Prostate gland (tissue), 2 donors: ENCODE measurements around the gene POMC. TPM values are rescaled to one million over a fixed set of nuclear protein-coding genes. Genes with fewer than 3 reads are reported as not detected.
"Not testable (repeated sequence)": the region's sequence is repeated elsewhere in the genome, so short reads cannot be mapped to it uniquely, and the experiment has no call there.

Experiments used
- DNase-seq: peaks from one replicate; pipeline ENCODE4 v3.0.0-alpha.2; 2019; ENCODE audit warnings: low spot score
- H3K27ac ChIP-seq, 2 donors: fragments of 200-600 bp; sonication (generic); 2 replicates each; pipeline ENCODE4 v1.5.1; 2017 to 2019
- H3K27me3 ChIP-seq: fragments of 200-600 bp; sonication (generic); replicated peaks from 2 replicates; pipeline ENCODE4 v1.5.1; 2019; ENCODE audit not compliant: insufficient read depth
- H3K36me3 ChIP-seq, 2 donors: fragments of 200-600 bp; sonication (generic); 1 replicate in 1 of 2; 2 replicates in 1 of 2; pipeline versions ENCODE4 v1.5.1 to v1.8.1; 2017 to 2019
- H3K4me1 ChIP-seq: fragments of 200-600 bp; sonication (generic); replicated peaks from 2 replicates; pipeline ENCODE4 v1.5.1; 2019
- H3K4me3 ChIP-seq, 2 donors: fragments of 200-600 bp; sonication (generic); 2 replicates each; pipeline ENCODE4 v1.5.1; 2017 to 2019
- H3K9me3 ChIP-seq: fragments of 200-600 bp; sonication (generic); 2 replicates; pipeline ENCODE4 v1.5.1; 2017
- CTCF ChIP-seq, 4 experiments: fragments of 200-600 bp in 2 of 4; fragments of 450-650 bp in 2 of 4; sonication (generic) in 2 of 4; IDR thresholded peaks; 1 replicate in 3 of 4; 2 replicates in 1 of 4; pipeline ENCODE4 v1.5.1; 2016 to 2019; ENCODE audit warnings: antibody characterized with exemption in 4 of 4, mild to moderate bottlenecking in 2 of 4, moderate library complexity in 2 of 4
- POLR2A ChIP-seq: fragments of 450-650 bp; IDR thresholded peaks from one replicate; pipeline ENCODE4 v1.6.1; 2016; ENCODE audit warnings: antibody characterized with exemption, mild to moderate bottlenecking
- POLR2AphosphoS5 ChIP-seq: sonication (generic); formaldehyde crosslinking; IDR thresholded peaks from one replicate; pipeline ENCODE4 v1.6.1; 2017; ENCODE audit warnings: antibody characterized with exemption
- WGBS: methylation state at CpG from one replicate; pipeline ENCODE4 v1.1.5; 2018; 5-methylcytosine and 5-hydroxymethylcytosine counted together
- intact Hi-C: fragments of 100-400 bp; cut with DNase I; formaldehyde crosslinking; loops from one replicate; pipeline ENCODE4 v1.14.2; 2022
- total RNA-seq, 2 donors: library from RNA; depleted of rRNA; stranded (reverse); fragments of >200 nt; gene quantifications; one replicate each; pipeline ENCODE4 v1.1.0, GENCODE V29; 2016

POMC gene
- total RNA-seq, 2 donors from 2014 or later, result 2.6 to 31.0 TPM

- H3K9me3 ChIP-seq, result no peaks in the 10 kb centered on the region
- no peak overlapping the region for H3K27ac ChIP-seq
- H3K36me3 ChIP-seq, result no peaks in the 10 kb centered on the region
- no peaks in the 10 kb centered on the region for H3K4me1 ChIP-seq
- 92% methylated on average over 5 of the region's 5 CpGs for WGBS
- intact Hi-C loops, result no loop called here
- DNase-seq, result no peak
- no peak for TF ChIP-seq CTCF (IDR thresholded peaks at IDR 0.05)
- TF ChIP-seq POLR2A, result no peak
- TF ChIP-seq POLR2AphosphoS5, result no peak
- no peaks in the 10 kb centered on the region for H3K27me3 ChIP-seq
- H3K4me3 ChIP-seq, result no peak overlapping the region
These were observed 5.3 kb upstream of the POMC start for GRCh38 chr2:25173719-25174118.

GRCh38 chr2:25170888-25171287 lies 2.5 kb upstream of the POMC start:
- H3K4me1 ChIP-seq, result no peaks in the 10 kb centered on the region
- no peak overlapping the region for H3K4me3 ChIP-seq
- no peak for DNase-seq
- H3K27me3 ChIP-seq, result no peaks in the 10 kb centered on the region
- H3K9me3 ChIP-seq, result no peaks in the 10 kb centered on the region
- intact Hi-C loops, result no loop called here
- no peak for TF ChIP-seq CTCF (IDR thresholded peaks at IDR 0.05)
- TF ChIP-seq POLR2A, result no peak
- no peak for TF ChIP-seq POLR2AphosphoS5
- H3K36me3 ChIP-seq, result no peaks in the 10 kb centered on the region
- WGBS, result 91% methylated on average over 7 of the region's 7 CpGs
- H3K27ac ChIP-seq, result no peak overlapping the region

GRCh38 chr2:25169073-25169470 lies 692 bp upstream of the POMC start:
- Histone ChIP-seq H3K36me3 (no peaks in the 10 kb centered on the region), H3K4me3 (no peak overlapping the region), H3K27ac (no peak overlapping the region), H3K27me3 (no peaks in the 10 kb centered on the region), H3K4me1 (no peaks in the 10 kb centered on the region), H3K9me3 (no peaks in the 10 kb centered on the region)
- DNase-seq, result no peak
- intact Hi-C loops, result no loop called here
- WGBS, result 64% methylated on average over 2 of the region's 2 CpGs
- TF ChIP-seq POLR2A (no peak), POLR2AphosphoS5 (no peak), CTCF (IDR thresholded peaks at IDR 0.05) (no peak)

GRCh38 chr2:25165992-25166875 lies 2.1 kb downstream of the POMC start:
- WGBS, result 66% methylated on average over 10 of the region's 10 CpGs
- Histone ChIP-seq H3K9me3 (no peaks in the 10 kb centered on the region), H3K4me1 (no peaks in the 10 kb centered on the region), H3K4me3 (no peak overlapping the region), H3K27me3 (no peaks in the 10 kb centered on the region), H3K27ac (no peak overlapping the region), H3K36me3 (no peaks in the 10 kb centered on the region)
- intact Hi-C loops, result no loop called here
- DNase-seq, result no peak
- no peak for TF ChIP-seq POLR2A
- TF ChIP-seq CTCF (IDR thresholded peaks at IDR 0.05), result peak in 1 of 4 experiments; percentile 19

- 73% methylated on average over 8 of the region's 8 CpGs for WGBS
- H3K4me3 ChIP-seq, result no peak overlapping the region
- no peaks in the 10 kb centered on the region for H3K4me1 ChIP-seq
- TF ChIP-seq POLR2A (no peak), POLR2AphosphoS5 (no peak), CTCF (IDR thresholded peaks at IDR 0.05) (no peak)
- no peaks in the 10 kb centered on the region for H3K36me3 ChIP-seq
- no peak overlapping the region for H3K27ac ChIP-seq
- DNase-seq, result no peak
- intact Hi-C loops, result no loop called here
- no peaks in the 10 kb centered on the region for H3K9me3 ChIP-seq
- no peaks in the 10 kb centered on the region for H3K27me3 ChIP-seq
These were observed 3.8 kb downstream of the POMC start for GRCh38 chr2:25164561-25164960.

- H3K9me3 ChIP-seq, intact Hi-C loops, DNase-seq, H3K4me1 ChIP-seq, H3K4me3 ChIP-seq, H3K27me3 ChIP-seq, H3K27ac ChIP-seq, H3K36me3 ChIP-seq: not testable (repeated sequence)
- WGBS, result 96% methylated on average over 7 of the region's 7 CpGs
These were observed 6.3 kb downstream of the POMC start for GRCh38 chr2:25162061-25162460.
